ENCODE results near the gene BCLAF3. TPM values are rescaled to one million over a fixed set of nuclear protein-coding genes. Genes with fewer than 3 reads are reported as not detected.

BCLAF3 gene
- total and polyA plus RNA-seq, 2 of the 4 experiments (the other 2 are of a cell fraction): 1.6 TPM

DNA sequence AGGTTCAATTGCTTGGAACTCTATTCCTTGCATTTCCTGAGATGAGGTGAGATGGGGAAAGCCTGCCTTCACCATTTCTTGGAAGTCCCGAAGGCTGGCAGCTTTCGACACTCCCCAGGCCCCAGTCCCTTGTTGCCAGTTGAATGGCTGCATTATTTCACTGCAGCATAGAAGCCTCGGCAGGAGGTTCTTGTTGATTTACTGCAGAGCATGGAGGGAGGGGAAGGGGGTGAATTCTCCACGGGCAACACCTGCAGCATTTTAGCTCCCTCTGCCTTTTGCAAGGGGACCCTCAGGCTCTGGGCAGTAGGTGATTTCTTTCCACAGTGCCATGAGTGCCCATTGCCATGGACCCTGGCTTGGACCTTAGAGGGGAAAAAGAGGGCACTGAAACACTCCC lies 10.7 kb upstream of the BCLAF3 start:
- no peak overlapping the region for H2AK9ac ChIP-seq (replicated peaks; ENCODE audit: low read depth, low read length, poor library complexity)
- no peak overlapping the region for H3K18ac ChIP-seq (ENCODE audit: low read depth, low read length)
- H3K4me3 ChIP-seq (ENCODE audit: insufficient read depth, low read depth, low read length): no peak overlapping the region
- no CpG with 5 or more reads among the region's 4 CpGs for WGBS, 2 experiments (ENCODE audit: extremely low coverage in 2 of 2, insufficient read length in 1 of 2)
- dilution Hi-C loops (cut with HindIII; ENCODE audit: low sequenced_read_pairs, unreplicated experiment): no loop called here
- POLR2A ChIA-PET (ENCODE audit: unreplicated experiment): no interaction called here
- no peak overlapping the region for H3K4ac ChIP-seq (ENCODE audit: low read depth, low read length)
- H4K20me1 ChIP-seq (ENCODE audit: insufficient read depth, low read length): no peaks in the 10 kb centered on the region
- H4K8ac ChIP-seq (ENCODE audit: low read depth in 2 of 2, low read length in 2 of 2): no peak overlapping the region
- H3K14ac ChIP-seq (replicated peaks; ENCODE audit: low read depth, low read length): no peak overlapping the region
- no peak overlapping the region for H2BK5ac ChIP-seq (ENCODE audit: low read depth, low read length, poor library complexity, severe bottlenecking)
- H3K9ac ChIP-seq (ENCODE audit: low read depth, low read length): no peak overlapping the region
- H3K56ac ChIP-seq (ENCODE audit: extremely low read depth, insufficient read depth, low read length): no peak overlapping the region
- no peaks in the 10 kb centered on the region for H3K4me1 ChIP-seq (ENCODE audit: control insufficient read depth, insufficient read depth, low read length)
- no TSS peak for BruUV-seq (replicated peaks)
- DNase-seq (no peak), ATAC-seq (ENCODE audit: low read depth) (no peak)
- peaks cover 1% of the 10 kb centered on the region for H3K27me3 ChIP-seq (ENCODE audit: control insufficient read depth, insufficient read depth, low read length)
- in situ Hi-C loops (cut with MboI; ENCODE audit: low sequenced_read_pairs): no loop called here
- no peak overlapping the region for H4K91ac ChIP-seq (ENCODE audit: insufficient read depth, low read depth, low read length)
- no peak overlapping the region for H2AFZ ChIP-seq (replicated peaks; ENCODE audit: low read length, poor library complexity)
- no peak overlapping the region for H2AK5ac ChIP-seq (ENCODE audit: low read depth, low read length)
- H3K27ac ChIP-seq (ENCODE audit: insufficient read depth, low read length): no peak overlapping the region
- no peak overlapping the region for H2BK120ac ChIP-seq (ENCODE audit: low read depth, low read length)
- H3K36me3 ChIP-seq (ENCODE audit: control insufficient read depth, insufficient read depth, low read length): no peaks in the 10 kb centered on the region
- intact Hi-C loops (cut with micrococcal nuclease): no loop called here
- no peak overlapping the region for H4K5ac ChIP-seq (ENCODE audit: low read depth, low read length)
- TF ChIP-seq BHLHE40 (IDR thresholded peaks at IDR 0.05; ENCODE audit: low read depth, low read length) (no peak), MXI1 (IDR thresholded peaks at IDR 0.05; ENCODE audit: borderline replicate concordance, low read depth, low read length) (no peak), MAFK (IDR thresholded peaks at IDR 0.05; ENCODE audit: low read depth, low read length) (no peak), CHD1 (IDR thresholded peaks at IDR 0.05; ENCODE audit: low read depth, low read length) (no peak), RCOR1 (IDR thresholded peaks at IDR 0.05; ENCODE audit: insufficient replicate concordance, low read length) (no peak), MAZ (IDR thresholded peaks at IDR 0.05; ENCODE audit: borderline replicate concordance, low read depth, low read length) (no peak), SMC3 (IDR thresholded peaks at IDR 0.05; ENCODE audit: low read depth, low read length) (no peak)
- TF ChIP-seq, protein P1, sequence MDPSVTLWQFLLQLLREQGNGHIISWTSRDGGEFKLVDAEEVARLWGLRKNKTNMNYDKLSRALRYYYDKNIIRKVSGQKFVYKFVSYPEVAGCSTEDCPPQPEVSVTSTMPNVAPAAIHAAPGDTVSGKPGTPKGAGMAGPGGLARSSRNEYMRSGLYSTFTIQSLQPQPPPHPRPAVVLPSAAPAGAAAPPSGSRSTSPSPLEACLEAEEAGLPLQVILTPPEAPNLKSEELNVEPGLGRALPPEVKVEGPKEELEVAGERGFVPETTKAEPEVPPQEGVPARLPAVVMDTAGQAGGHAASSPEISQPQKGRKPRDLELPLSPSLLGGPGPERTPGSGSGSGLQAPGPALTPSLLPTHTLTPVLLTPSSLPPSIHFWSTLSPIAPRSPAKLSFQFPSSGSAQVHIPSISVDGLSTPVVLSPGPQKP (IDR thresholded peaks at IDR 0.05; ENCODE audit: borderline replicate concordance, low read depth, low read length): no peak
- H3K4me2 ChIP-seq (ENCODE audit: low read depth, low read length): no peak overlapping the region
- H2BK20ac ChIP-seq (ENCODE audit: low read depth, low read length): no peak overlapping the region
- no peaks in the 10 kb centered on the region for H3K9me1 ChIP-seq (ENCODE audit: insufficient read depth, low read length)
- no peaks in the 10 kb centered on the region for H3K9me3 ChIP-seq (ENCODE audit: control insufficient read depth, insufficient read depth, low read length)
- CTCF ChIA-PET: no interaction called here
- H3K79me1 ChIP-seq (ENCODE audit: low read depth in 1 of 2, low read length in 2 of 2): no peaks in the 10 kb centered on the region
- H3K23ac ChIP-seq (ENCODE audit: low read depth, low read length): no peak overlapping the region
- no peak overlapping the region for H2BK15ac ChIP-seq (ENCODE audit: low read depth, low read length)
